T-helper 2 cell treated with Interferon-gamma antibody and Interleukin-4, amounts not matched to agents 5 μg/mL and 100 μg/mL, for 36 hours (primary cell): Measurements from ENCODE around the gene CCDC178.
"Not testable (repeated sequence)": the region's sequence is repeated elsewhere in the genome, so short reads cannot be mapped to it uniquely, and the experiment has no call there.

Experiments
- DNase-seq: peaks from one replicate; pipeline ENCODE4 v3.0.0; 2021; ENCODE audit warnings: low spot score
- H3K27ac Mint-ChIP-seq: one replicate; pipeline ENCODE4 v1.8.0; 2021; ENCODE audit warnings: mild to moderate bottlenecking, mixed read lengths
- H3K27me3 Mint-ChIP-seq: one replicate; pipeline ENCODE4 v1.8.0; 2021; ENCODE audit warnings: low read depth, mixed read lengths
- H3K36me3 Mint-ChIP-seq: one replicate; pipeline ENCODE4 v1.8.0; 2021; ENCODE audit warnings: low read depth, mixed read lengths
- H3K4me1 Mint-ChIP-seq: one replicate; pipeline ENCODE4 v1.8.0; 2021; ENCODE audit warnings: low read depth, mixed read lengths
- H3K4me3 Mint-ChIP-seq: one replicate; pipeline ENCODE4 v1.8.0; 2022; ENCODE audit warnings: mild to moderate bottlenecking, moderate library complexity, mixed read lengths
- H3K9me3 Mint-ChIP-seq: one replicate; pipeline ENCODE4 v1.8.0; 2021; ENCODE audit warnings: mixed read lengths

Gene CCDC178

DNA sequence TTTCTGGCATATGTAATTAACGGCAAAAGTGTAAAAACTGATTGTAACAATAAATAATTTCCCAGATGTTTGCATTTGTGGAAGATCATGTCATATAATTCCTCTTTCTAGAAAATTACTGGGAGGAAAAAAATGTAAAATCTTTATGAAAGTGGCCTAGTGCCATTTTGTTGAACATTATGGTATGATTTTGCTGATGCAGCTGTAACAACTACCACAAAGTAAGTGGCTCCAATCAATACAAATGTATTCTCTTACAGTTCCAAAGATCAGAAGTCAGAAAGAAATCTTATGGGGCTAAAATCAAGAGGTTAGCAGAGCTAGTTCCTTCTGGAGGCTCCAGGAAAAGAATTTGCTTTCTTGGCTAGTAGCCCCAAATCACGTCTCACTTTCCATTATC, 281.4 kb downstream of the CCDC178 start:
- no peak overlapping the region for H3K4me3 Mint-ChIP-seq
- no peaks in the 10 kb centered on the region for H3K4me1 Mint-ChIP-seq
- no peak overlapping the region for H3K27ac Mint-ChIP-seq
- no peaks in the 10 kb centered on the region for H3K27me3 Mint-ChIP-seq
- no peak for DNase-seq
- no peaks in the 10 kb centered on the region for H3K36me3 Mint-ChIP-seq
- peaks cover 5% of the 10 kb centered on the region for H3K9me3 Mint-ChIP-seq

DNA sequence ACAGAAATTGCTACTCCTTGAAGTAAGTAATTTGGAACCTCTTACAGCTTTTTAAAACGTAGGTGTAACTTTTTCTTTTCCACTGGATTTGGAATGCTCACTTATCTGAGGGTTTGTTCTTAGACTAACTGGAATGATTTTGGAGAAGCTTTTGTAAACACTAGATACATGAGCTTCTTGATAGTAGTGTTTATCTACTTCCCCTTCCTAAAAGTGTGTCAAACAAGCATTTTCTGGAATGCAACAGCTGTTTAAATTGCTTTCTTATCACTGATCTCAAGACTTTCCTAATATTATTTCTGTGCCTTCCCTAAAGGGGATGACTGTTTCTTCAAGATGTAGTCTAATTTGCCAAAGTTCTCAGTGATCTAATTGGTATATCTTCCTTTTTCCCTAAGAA, 282.6 kb downstream of the CCDC178 start:
- H3K27me3 Mint-ChIP-seq = no peaks in the 10 kb centered on the region
- H3K27ac Mint-ChIP-seq = no peak overlapping the region
- no peak for DNase-seq
- H3K36me3 Mint-ChIP-seq = no peaks in the 10 kb centered on the region
- no peaks in the 10 kb centered on the region for H3K4me1 Mint-ChIP-seq
- no peak overlapping the region for H3K4me3 Mint-ChIP-seq
- peaks cover 5% of the 10 kb centered on the region for H3K9me3 Mint-ChIP-seq

DNA sequence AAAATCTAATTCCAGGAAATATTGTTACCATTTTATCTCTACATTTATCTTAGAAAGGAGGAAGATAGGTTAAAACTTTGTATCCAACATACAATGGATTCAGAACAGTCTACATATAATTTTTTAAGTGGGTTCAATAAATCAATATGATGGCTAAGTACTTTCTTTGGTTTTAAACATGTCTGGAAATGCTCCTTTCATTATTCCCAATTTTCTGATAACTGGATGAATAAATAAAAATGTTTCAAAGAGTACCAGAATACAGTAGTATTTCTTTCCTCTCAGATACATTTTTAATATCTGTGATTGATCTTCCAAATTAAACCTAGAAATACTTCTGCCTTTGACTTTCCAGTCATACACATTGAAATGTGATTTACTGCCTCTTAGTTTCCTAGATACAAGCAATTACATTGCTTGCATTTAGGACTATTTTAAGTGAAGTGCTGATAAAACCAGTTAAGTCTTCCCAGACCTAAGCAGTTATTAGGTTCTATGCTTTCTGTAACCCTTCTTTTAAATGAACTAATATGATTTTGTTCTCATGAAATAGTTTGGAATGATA, 283.5 kb downstream of the CCDC178 start:
- Mint-ChIP-seq H3K27me3 (no peaks in the 10 kb centered on the region), H3K36me3 (no peaks in the 10 kb centered on the region), H3K4me1 (no peaks in the 10 kb centered on the region), H3K4me3 (no peak overlapping the region), H3K9me3 (peaks cover 1% of the 10 kb centered on the region), H3K27ac (no peak overlapping the region)
- no peak for DNase-seq

DNA sequence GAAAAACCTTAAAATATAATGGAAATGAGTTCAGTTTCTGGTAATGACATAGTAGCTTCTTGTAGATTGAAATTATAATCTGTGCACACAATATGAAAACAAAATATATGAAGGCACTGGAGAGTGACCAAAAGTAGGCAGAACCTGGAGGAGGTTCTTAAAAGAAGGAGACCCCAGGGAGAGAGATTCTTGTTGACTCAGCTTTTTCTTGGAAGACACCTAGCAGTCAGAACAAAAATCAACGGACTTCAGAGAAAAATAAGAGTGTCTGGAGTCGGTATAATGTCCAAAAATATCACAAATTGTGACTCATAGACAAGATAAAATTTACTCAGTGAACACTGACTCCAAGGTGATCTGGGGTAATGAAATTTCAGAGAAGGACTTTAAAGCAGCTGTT, 286.5 kb downstream of the CCDC178 start:
- H3K9me3 Mint-ChIP-seq = peaks cover 15% of the 10 kb centered on the region
- H3K27ac Mint-ChIP-seq = no peak overlapping the region
- H3K36me3 Mint-ChIP-seq = no peaks in the 10 kb centered on the region
- no peak for DNase-seq
- no peaks in the 10 kb centered on the region for H3K27me3 Mint-ChIP-seq
- no peak overlapping the region for H3K4me3 Mint-ChIP-seq
- H3K4me1 Mint-ChIP-seq = no peaks in the 10 kb centered on the region

DNA sequence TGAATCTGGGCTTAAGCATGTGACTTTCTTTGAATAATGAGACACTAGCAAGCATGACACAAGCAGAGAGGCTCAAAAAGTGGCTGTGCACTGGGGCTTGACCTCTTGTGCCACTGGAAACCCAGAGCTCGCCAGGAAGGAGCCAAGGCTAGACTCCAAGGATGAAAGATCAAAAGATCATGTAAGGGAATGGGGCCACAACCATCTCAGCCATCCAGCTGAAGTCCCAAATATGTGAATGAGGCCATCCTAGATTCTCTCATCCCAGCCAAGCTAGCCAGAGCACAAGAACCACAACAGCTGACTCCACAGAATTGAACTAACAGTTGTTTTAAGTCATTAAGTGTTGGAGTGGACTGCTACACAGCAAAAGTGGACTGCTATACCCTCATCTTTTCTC, 288.1 kb downstream of the CCDC178 start:
- DNase-seq = no peak
- Mint-ChIP-seq H3K4me1 (no peaks in the 10 kb centered on the region), H3K27ac (no peak overlapping the region), H3K36me3 (no peaks in the 10 kb centered on the region), H3K4me3 (no peak overlapping the region), H3K27me3 (no peaks in the 10 kb centered on the region), H3K9me3 (peaks cover 16% of the 10 kb centered on the region)

DNA sequence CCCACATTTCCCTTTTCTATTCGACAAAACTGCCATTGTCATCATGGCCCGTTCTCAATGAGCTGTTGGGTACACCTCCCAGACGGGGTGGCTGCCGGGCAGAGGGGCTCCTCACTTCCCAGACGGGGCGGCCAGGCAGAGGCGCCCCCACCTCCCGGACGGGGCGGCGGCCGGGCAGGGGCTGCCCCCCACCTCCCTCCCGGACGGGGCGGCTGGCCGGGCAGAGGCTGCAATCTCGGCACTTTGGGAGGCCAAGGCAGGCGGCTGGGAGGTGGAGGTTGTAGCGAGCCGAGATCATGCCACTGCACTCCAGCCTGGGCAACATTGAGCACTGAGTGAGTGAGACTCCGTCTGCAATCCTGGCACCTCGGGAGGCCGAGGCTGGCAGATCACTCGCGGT, 292.7 kb downstream of the CCDC178 start:
- DNase-seq, H3K4me1 Mint-ChIP-seq, H3K27ac Mint-ChIP-seq, H3K4me3 Mint-ChIP-seq, H3K36me3 Mint-ChIP-seq, H3K27me3 Mint-ChIP-seq: not testable (repeated sequence)
- peaks cover 21% of the 10 kb centered on the region for H3K9me3 Mint-ChIP-seq

DNA sequence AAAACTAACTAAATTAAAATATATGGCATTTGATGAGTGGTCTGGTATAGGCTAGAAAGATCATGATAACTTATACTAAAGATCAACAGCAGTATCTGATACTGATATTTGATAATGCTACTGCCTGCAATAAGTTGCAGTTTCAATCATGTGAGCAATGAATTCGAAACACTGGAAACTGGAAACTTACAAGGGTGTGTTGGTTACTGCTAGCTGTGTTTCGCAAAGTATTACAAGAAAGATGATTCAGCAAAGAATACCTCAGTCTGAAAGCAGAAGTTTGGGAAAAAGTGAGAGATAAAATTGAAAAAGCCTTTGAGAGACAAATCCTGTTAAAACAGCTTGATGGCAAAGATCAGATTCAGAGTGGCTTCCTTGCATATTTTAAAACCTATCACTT, 294.5 kb downstream of the CCDC178 start:
- Mint-ChIP-seq H3K27ac (no peak overlapping the region), H3K4me1 (no peaks in the 10 kb centered on the region), H3K4me3 (no peak overlapping the region), H3K27me3 (no peaks in the 10 kb centered on the region), H3K36me3 (no peaks in the 10 kb centered on the region), H3K9me3 (peaks cover 24% of the 10 kb centered on the region)
- DNase-seq = no peak

DNA sequence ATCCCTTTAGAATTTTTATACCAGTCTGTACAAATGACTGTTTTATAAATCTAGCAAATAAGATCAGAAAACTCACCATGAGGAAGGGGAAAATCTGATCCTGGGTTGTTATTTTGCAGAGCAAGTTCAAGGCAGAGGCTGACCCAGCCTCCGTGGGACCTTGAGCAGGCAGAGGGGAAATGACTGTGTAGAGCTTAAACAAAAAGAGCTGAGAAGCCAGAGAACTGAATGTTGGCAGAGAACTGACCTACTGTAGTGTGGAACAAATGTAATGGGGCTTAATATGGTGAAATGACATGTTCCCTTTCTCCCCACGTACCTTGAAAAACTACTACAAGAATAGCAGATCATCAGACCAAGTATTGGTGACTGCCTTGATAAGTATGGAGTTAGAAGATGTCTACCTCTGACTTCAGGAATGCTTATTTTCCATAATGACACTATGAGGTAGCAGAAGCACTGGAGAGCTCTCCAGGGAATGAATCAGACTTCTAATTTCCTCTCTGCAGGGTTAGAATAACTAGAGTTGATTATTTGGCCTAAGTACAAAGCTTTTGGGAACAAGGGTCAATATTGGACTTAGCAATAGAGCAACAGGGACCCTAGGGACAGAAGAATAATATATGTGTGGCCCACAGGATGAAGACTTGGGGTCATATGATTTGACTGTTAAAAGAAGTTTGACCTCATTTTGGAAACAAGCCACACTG, 304.4 kb downstream of the CCDC178 start:
- Mint-ChIP-seq H3K4me3 (no peak overlapping the region), H3K36me3 (no peaks in the 10 kb centered on the region)
- DNase-seq = no peak

DNA sequence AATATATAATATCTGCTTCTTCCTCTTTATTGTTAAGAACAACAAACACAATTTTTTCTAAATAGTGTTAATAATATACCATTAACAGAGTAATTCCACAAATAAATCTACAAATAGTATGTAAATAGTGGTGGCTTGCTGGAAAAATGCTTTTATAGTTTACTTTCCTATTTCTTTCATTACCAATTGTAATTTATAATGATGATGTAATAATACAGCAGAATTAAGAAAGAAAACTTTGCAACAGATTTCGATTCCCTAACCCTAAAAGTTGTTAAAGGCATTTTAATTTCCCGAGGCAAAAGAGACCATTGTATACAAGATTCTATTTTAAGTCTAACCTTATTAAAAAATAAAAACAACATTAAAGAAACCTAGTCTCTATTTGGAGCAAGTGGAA, 307.9 kb downstream of the CCDC178 start:
- Mint-ChIP-seq H3K4me3 (no peak overlapping the region), H3K9me3 (no peaks in the 10 kb centered on the region), H3K27ac (no peak overlapping the region), H3K36me3 (no peaks in the 10 kb centered on the region), H3K4me1 (no peaks in the 10 kb centered on the region), H3K27me3 (no peaks in the 10 kb centered on the region)
- no peak for DNase-seq

More for the DNA sequence above, 304.4 kb downstream of the CCDC178 start:
- H3K27ac Mint-ChIP-seq = no peak overlapping the region
- H3K4me1 Mint-ChIP-seq = no peaks in the 10 kb centered on the region
- H3K27me3 Mint-ChIP-seq = no peaks in the 10 kb centered on the region
- H3K9me3 Mint-ChIP-seq = peaks cover 4% of the 10 kb centered on the region

DNA sequence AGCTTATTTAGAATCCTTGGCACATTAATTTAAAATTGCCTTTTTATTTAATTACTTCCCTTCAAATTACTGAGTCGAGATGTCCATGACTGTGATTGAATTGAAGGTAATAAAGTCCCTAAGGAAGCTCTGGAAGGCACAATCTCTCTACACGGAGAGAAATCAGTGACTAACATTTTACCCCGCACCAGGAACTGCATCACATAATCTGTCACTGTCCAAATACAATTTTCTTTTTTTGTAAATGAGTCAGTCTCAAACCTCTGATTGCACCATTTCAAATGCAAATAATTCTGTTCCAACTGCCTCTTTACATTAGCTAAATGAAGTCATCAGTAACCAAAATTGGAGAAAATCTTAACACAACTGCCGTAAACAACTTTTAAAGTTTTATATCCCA, 311.9 kb downstream of the CCDC178 start:
- Mint-ChIP-seq H3K36me3 (no peaks in the 10 kb centered on the region), H3K27ac (no peak overlapping the region), H3K9me3 (no peaks in the 10 kb centered on the region), H3K4me3 (no peak overlapping the region), H3K27me3 (no peaks in the 10 kb centered on the region), H3K4me1 (no peaks in the 10 kb centered on the region)
- no peak for DNase-seq

DNA sequence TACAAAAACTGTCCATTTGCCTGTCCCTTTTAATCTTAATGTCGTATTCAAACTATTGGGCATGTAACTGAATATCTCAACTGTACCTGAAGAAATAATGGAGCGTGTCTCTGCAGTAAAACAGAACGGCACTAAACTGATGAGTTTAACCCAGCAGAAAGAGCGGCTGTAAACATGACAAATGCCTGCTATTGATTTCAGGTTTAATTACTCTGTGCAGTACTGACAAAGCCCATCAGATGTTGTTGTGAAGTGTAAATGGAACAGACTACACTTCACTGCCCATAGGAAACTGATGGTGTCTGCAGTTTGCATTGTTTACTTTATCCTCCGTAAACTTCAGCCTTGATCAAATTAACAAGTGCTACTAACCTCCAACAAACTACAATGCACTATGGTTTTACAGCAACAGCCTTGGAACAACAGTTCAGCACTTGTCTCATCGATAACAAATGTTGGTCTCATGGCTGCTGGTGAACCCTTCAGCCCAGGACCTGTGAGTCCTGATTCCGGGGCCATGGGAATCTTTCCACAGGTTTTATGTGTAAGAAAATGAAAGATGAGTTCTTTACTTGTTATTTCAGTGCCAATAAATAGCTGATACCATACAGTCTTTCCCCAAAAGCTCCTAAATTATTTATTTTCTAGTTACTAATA, 316.5 kb downstream of the CCDC178 start:
- Mint-ChIP-seq H3K9me3 (no peaks in the 10 kb centered on the region), H3K27me3 (no peaks in the 10 kb centered on the region), H3K27ac (no peak overlapping the region), H3K4me3 (no peak overlapping the region), H3K4me1 (no peaks in the 10 kb centered on the region), H3K36me3 (no peaks in the 10 kb centered on the region)
- DNase-seq = no peak

DNA sequence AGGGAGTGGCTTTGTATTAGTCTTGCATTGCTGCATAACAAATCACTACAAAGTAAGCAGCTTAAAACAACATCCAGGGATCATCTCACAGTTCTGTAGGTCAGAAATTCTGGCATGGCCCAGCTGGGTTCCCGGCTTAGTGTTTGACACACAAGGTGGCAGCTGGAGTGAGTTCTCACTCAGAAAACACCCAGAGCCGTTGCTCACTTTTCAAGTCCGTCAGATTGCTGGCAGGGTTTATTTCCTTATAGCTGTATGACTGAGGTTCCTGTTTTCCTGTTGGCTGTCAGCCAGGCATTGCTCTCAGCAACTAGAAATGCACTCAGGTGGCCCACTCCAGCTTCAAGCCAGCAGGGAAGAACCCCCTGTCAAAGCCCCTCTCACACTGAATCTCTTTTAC, 324.1 kb downstream of the CCDC178 start:
- Mint-ChIP-seq H3K4me3 (no peak overlapping the region), H3K36me3 (no peaks in the 10 kb centered on the region), H3K27me3 (no peaks in the 10 kb centered on the region), H3K9me3 (peaks cover 4% of the 10 kb centered on the region), H3K4me1 (no peaks in the 10 kb centered on the region), H3K27ac (no peak overlapping the region)
- DNase-seq = no peak

DNA sequence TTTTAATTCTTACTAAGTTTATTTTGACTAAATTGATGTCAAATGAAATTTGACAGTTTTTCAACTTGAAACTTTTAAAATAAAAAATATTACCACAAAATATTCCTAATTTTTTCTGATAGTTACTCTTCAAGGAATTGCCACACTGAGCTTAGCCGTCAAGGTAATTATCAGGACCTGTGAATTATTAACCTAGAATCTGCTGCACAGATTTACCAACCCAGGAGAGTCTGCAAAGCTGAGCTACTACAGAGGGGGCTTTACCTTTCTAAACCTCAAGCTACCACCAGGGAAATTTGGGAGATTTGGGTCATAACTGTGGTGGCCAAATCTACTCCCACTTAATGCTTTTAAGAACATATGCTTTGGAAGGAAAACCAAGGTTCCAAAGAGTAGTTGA, 324.6 kb downstream of the CCDC178 start:
- no peaks in the 10 kb centered on the region for H3K36me3 Mint-ChIP-seq
- H3K4me3 Mint-ChIP-seq = no peak overlapping the region
- H3K27ac Mint-ChIP-seq = no peak overlapping the region
- H3K9me3 Mint-ChIP-seq = peaks cover 4% of the 10 kb centered on the region
- no peaks in the 10 kb centered on the region for H3K4me1 Mint-ChIP-seq
- H3K27me3 Mint-ChIP-seq = no peaks in the 10 kb centered on the region
- no peak for DNase-seq

DNA sequence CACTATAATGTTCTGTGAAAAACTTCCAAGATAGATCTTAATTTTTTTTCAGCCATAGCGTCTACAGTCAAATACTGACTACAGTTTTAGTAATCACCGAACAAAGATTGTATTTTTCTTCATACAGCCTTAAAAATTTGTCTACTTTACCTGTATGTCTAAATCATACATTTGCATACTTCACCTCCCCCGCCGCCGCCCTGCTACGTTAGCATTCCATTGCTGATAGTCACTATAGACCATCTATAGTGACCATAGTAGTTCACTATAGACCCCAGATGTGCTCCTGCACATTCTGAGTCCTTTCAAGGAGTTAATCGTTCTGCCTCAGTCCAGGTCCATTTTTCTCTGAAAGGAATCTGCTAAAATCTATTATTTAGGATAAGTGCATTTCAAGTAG, 325.0 kb downstream of the CCDC178 start:
- H3K4me1 Mint-ChIP-seq = no peaks in the 10 kb centered on the region
- no peak overlapping the region for H3K27ac Mint-ChIP-seq
- no peak overlapping the region for H3K4me3 Mint-ChIP-seq
- peaks cover 4% of the 10 kb centered on the region for H3K9me3 Mint-ChIP-seq
- no peaks in the 10 kb centered on the region for H3K27me3 Mint-ChIP-seq
- DNase-seq = no peak
- H3K36me3 Mint-ChIP-seq = no peaks in the 10 kb centered on the region
